GM12878 (cell line): ENCODE measurements around the gene ARPC1A. TPM values are rescaled to one million over a fixed set of nuclear protein-coding genes. Genes with fewer than 3 reads are reported as not detected.
"Not testable (repeated sequence)": the region's sequence is repeated elsewhere in the genome, so short reads cannot be mapped to it uniquely, and the experiment has no call there.

Experiments used
- ATAC-seq: fragments of 200-7000 bp; cut with Tn5 transposase; 3 replicates; pipeline ENCODE4 v1.9.1; 2020; ENCODE audit warnings: mild to moderate bottlenecking, moderate library complexity
- BruUV-seq: library from RNA; stranded (reverse); fragments of 400-500 nt; replicated peaks from 2 replicates; lab custom pipeline; 2021; lab: Mats Ljungman, UMichigan
- CTCF ChIA-PET: fragments of 300-600 bp; sonication (Branson Sonifier 250); formaldehyde crosslinking; extraction: SDS; loops from one replicate; lab custom pipeline; 2021; ENCODE audit warnings: inconsistent platforms; lab: Yijun Ruan, JAX
- POLR2A ChIA-PET: fragments of 350-600 bp; formaldehyde crosslinking; extraction: SDS; loops from one replicate; lab custom pipeline; 2021; ENCODE audit warnings: inconsistent platforms; lab: Charles Lee
- RAD21 ChIA-PET: fragments of 300-600 bp; sonication (Branson Sonifier 250); formaldehyde crosslinking; loops from one replicate; lab custom pipeline; 2023; ENCODE audit warnings: antibody characterized with exemption; ENCODE audit not compliant: unreplicated experiment; lab: Charles Lee
- SMC1A ChIA-PET: fragments of 300-600 bp; sonication (Branson Sonifier 250); formaldehyde crosslinking; loops from one replicate; lab custom pipeline; 2023; ENCODE audit not compliant: unreplicated experiment, uncharacterized antibody; lab: Charles Lee
- DNase-seq: peaks from one replicate; pipeline ENCODE4 v3.0.0-alpha.2; 2011; ENCODE audit warnings: low read depth, low spot score
- FAIRE-seq: peaks from 3 replicates; lab custom pipeline; 2011; peaks lifted over from hg19 to GRCh38; lab: Jason Lieb, UNC
- H2AFZ ChIP-seq: 2 replicates; pipeline ENCODE4 v1.6.0; 2011; ENCODE audit warnings: low read depth, low read length, control low read depth; ENCODE audit not compliant: control insufficient read depth
- H3K27ac ChIP-seq: 2 replicates; pipeline ENCODE4 v1.5.1; 2011; ENCODE audit warnings: control low read depth; ENCODE audit not compliant: control insufficient read depth, insufficient read depth
- H3K27me3 ChIP-seq, 2 experiments: replicated peaks in 1 of 2; 2 replicates each; pipeline versions ENCODE4 v1.6.0 to v1.6.1; 2011; ENCODE audit warnings: low read length in 1 of 2; ENCODE audit not compliant: control insufficient read depth in 2 of 2, insufficient read depth in 2 of 2
- H3K36me3 ChIP-seq, 2 experiments: 2 replicates each; pipeline ENCODE4 v1.5.1; 2011; ENCODE audit warnings: low read length in 1 of 2; ENCODE audit not compliant: control insufficient read depth in 2 of 2, insufficient read depth in 2 of 2
- H3K4me1 ChIP-seq: 2 replicates; pipeline ENCODE4 v1.6.1; 2011; ENCODE audit warnings: mild to moderate bottlenecking, low read length, moderate library complexity, mixed read lengths; ENCODE audit not compliant: control insufficient read depth, insufficient read depth
- H3K4me2 ChIP-seq: 2 replicates; pipeline ENCODE4 v1.6.0; 2011; ENCODE audit warnings: control low read depth; ENCODE audit not compliant: control insufficient read depth, insufficient read depth
- H3K4me3 ChIP-seq: fragments of 200-600 bp; sonication (generic); 2 replicates; pipeline ENCODE4 v1.5.1; 2016
- H3K79me2 ChIP-seq: 2 replicates; pipeline ENCODE4 v1.6.0; 2011; ENCODE audit warnings: low read length; ENCODE audit not compliant: control insufficient read depth, insufficient read depth
- H3K9ac ChIP-seq: 2 replicates; pipeline ENCODE4 v1.8.0; 2011; ENCODE audit warnings: low read length, control low read depth, mixed read lengths; ENCODE audit not compliant: control insufficient read depth, insufficient read depth
- H3K9me3 ChIP-seq: replicated peaks from 3 replicates; pipeline ENCODE4 v1.5.1; 2011; ENCODE audit warnings: mild to moderate bottlenecking, low read length; ENCODE audit not compliant: control insufficient read depth, insufficient read depth
- H4K20me1 ChIP-seq: 2 replicates; pipeline ENCODE4 v1.6.0; 2011; ENCODE audit not compliant: control insufficient read depth, insufficient read depth
- CTCF ChIP-seq, 3 experiments: IDR thresholded peaks in 2 of 3; conservative IDR thresholded peaks in 1 of 3; 2 replicates each; pipeline ENCODE4 v1.5.1; 2011; ENCODE audit warnings: low read depth in 3 of 3, low read length in 3 of 3, mild to moderate bottlenecking in 3 of 3, control low read depth in 2 of 3, moderate library complexity in 2 of 3, inconsistent platforms in 1 of 3, mixed read lengths in 1 of 3; ENCODE audit not compliant: control insufficient read depth in 2 of 3, insufficient read depth in 1 of 3; ENCODE audit errors: extremely low read depth in 1 of 3
- EED ChIP-seq: sonication (generic); IDR thresholded peaks from 2 replicates; pipeline ENCODE4 v1.6.1; 2016; ENCODE audit warnings: antibody characterized with exemption, low read depth
- JUND ChIP-seq: IDR thresholded peaks from 2 replicates; pipeline ENCODE4 v1.6.1; 2012; ENCODE audit warnings: low read depth, mild to moderate bottlenecking, low read length, improper control_type of control experiment, moderate library complexity
- NR2C1 ChIP-seq: fragments of 450-650 bp; IDR thresholded peaks from 2 replicates; pipeline ENCODE4 v1.6.1; 2017; ENCODE audit warnings: antibody characterized with exemption, mild to moderate bottlenecking, moderate library complexity
- SMC3 ChIP-seq: IDR thresholded peaks from 2 replicates; pipeline ENCODE4 v1.6.1; 2011; ENCODE audit warnings: low read length, improper control_type of control experiment, borderline replicate concordance
- SUPT20H ChIP-seq: IDR thresholded peaks from 2 replicates; pipeline ENCODE4 v1.6.1; 2011; ENCODE audit warnings: low read depth, mild to moderate bottlenecking, low read length, moderate library complexity, borderline replicate concordance; ENCODE audit not compliant: control insufficient read depth
- YY1 ChIP-seq: IDR thresholded peaks from 2 replicates; pipeline ENCODE4 v1.6.1; 2011; ENCODE audit warnings: low read depth, mild to moderate bottlenecking, low read length
- ZNF274 ChIP-seq: IDR thresholded peaks from one replicate; pipeline ENCODE4 v1.8.0; 2011; ENCODE audit not compliant: insufficient read length, insufficient read depth
- ZNF622 ChIP-seq: fragments of 450-650 bp; IDR thresholded peaks from 2 replicates; pipeline ENCODE4 v1.6.1; 2017; ENCODE audit warnings: mild to moderate bottlenecking, inconsistent platforms
- WGBS: methylation state at CpG from one replicate; pipeline ENCODE4 v1.1.6; 2016; ENCODE audit warnings: low lambda C conversion rate; ENCODE audit not compliant: insufficient replicate concordance, insufficient coverage; ENCODE audit errors: missing lambda C conversion rate; 5-methylcytosine and 5-hydroxymethylcytosine counted together
- in situ Hi-C: fragments of 300-500 bp; cut with MboI; formaldehyde crosslinking; loops from 9 replicates; pipeline ENCODE4 v1.14.3; 2018; ENCODE audit warnings: mixed read lengths
- intact Hi-C: fragments of 100-400 bp; cut with micrococcal nuclease; formaldehyde crosslinking; loops from one replicate; pipeline ENCODE4 v1.14.2; 2022; ENCODE audit not compliant: unreplicated experiment
- polyA plus RNA-seq, 11 experiments: library from polyadenylated mRNA; depleted of rRNA in 4 of 11; unstranded in 6 of 11; stranded (reverse) in 5 of 11; fragments of >200 nt; fragmentation: Nextera tagmentation in 4 of 11; fragmentation: Illumina TruSeq in 1 of 11; extraction: Ambion mirVana in 4 of 11; extraction: Trizol in 1 of 11; gene quantifications; 1 replicate in 1 of 11; 2 replicates in 10 of 11; pipeline versions ENCODE4 v1.2.1 to v1.2.3, GENCODE V29; 2011 to 2016; ENCODE audit warnings: inconsistent platforms in 2 of 11, missing spikeins in 2 of 11, low read depth in 1 of 11
- total RNA-seq, 4 experiments: library from RNA; depleted of rRNA in 3 of 4; stranded (reverse); fragments of >200 nt in 3 of 4; fragmentation: Illumina TruSeq in 1 of 4; extraction: Trizol in 1 of 4; gene quantifications; 2 replicates each; pipeline versions ENCODE4 v1.2.1 to v1.2.3, GENCODE V29; 2013 to 2021
- TF ChIP-seq, protein P1 (sequence below): fragments of 450-650 bp; IDR thresholded peaks from 2 replicates; pipeline ENCODE4 v1.6.1; 2016; ENCODE audit warnings: mild to moderate bottlenecking

Gene ARPC1A
- total and polyA plus RNA-seq, 10 of the 15 experiments (the other 5 are each of a cell fraction or from before 2014, with no cell fraction given): 42.3 to 152 (median 72.1) TPM

DNA sequence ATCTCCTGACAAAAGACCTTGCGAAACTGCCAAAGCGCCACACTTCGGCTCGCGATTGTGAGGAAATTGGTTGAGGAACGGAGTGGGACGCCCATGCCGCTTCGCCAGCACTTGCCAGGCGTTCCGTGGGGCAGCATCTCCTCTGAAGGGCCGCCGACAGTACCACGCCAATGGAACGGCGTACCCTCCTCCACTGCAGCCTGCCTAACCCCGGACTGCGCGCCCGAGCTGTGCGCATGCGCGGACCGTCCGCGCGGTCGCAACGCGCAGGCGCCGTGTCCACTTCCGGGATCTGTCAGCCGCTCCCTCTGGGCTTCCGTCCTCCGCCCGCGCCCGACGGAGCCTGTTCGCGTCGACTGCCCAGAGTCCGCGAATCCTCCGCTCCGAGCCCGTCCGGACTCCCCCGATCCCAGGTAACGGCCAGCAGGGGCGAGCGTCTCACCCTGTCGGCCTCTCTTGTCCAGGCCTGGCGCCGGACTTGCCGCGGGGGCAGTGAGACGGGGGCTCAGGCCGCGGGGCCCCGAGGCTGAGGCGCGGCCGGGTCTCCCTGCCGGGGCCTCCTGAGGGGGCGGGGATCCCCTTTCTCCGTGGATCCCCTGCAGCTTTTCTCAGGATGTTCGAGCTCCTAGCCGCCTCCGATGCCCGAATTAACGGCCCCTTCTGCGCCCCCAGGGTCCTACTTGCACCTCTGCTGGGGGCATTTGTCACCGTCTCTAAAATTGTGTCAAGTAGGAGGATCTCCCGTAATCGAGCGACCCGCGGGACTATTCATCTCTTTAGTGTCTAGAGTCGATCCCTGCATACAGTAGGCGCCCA is at the start of gene ARPC1A (continued):
- TF ChIP-seq, protein P1, sequence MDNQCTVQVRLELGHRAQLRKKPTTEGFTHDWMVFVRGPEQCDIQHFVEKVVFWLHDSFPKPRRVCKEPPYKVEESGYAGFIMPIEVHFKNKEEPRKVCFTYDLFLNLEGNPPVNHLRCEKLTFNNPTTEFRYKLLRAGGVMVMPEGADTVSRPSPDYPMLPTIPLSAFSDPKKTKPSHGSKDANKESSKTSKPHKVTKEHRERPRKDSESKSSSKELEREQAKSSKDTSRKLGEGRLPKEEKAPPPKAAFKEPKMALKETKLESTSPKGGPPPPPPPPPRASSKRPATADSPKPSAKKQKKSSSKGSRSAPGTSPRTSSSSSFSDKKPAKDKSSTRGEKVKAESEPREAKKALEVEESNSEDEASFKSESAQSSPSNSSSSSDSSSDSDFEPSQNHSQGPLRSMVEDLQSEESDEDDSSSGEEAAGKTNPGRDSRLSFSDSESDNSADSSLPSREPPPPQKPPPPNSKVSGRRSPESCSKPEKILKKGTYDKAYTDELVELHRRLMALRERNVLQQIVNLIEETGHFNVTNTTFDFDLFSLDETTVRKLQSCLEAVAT: no peak
- TF ChIP-seq EED: no peak
- no peak for TF ChIP-seq SMC3
- TF ChIP-seq JUND: no peak
- no peak for TF ChIP-seq ZNF274
- TF ChIP-seq ZNF622: no peak
- TF ChIP-seq NR2C1: no peak
- no peak for TF ChIP-seq SUPT20H

GRCh38 chr7:99278180-99278579 is 47.5 kb upstream of the ARPC1A start:
- FAIRE-seq: no peak
- RAD21 ChIA-PET: no interaction called here
- no peaks in the 10 kb centered on the region; a peak in 1 of 4 replicates for H3K27me3 ChIP-seq
- no peaks in the 10 kb centered on the region for H3K9me3 ChIP-seq
- no peak overlapping the region for H3K4me3 ChIP-seq
- in situ Hi-C loops (no loop called here), intact Hi-C loops (no loop called here)
- POLR2A ChIA-PET: no interaction called here
- CTCF ChIA-PET: no interaction called here
- H3K4me1 ChIP-seq: peaks cover 6% of the 10 kb centered on the region
- H2AFZ ChIP-seq: no peak overlapping the region
- TF ChIP-seq YY1: no peak
- peak in 1 of 3 experiments; percentile 13; a peak in 1 of 6 replicates for TF ChIP-seq CTCF (IDR thresholded peaks at IDR 0.05 in 2 of 3, conservative IDR thresholded peaks at IDR 0.05 in 1 of 3; ENCODE audit: control insufficient read depth in 2 of 3, extremely low read depth in 1 of 3, insufficient read depth in 1 of 3, low read depth in 3 of 3, low read length in 3 of 3)
- no peaks in the 10 kb centered on the region for H3K79me2 ChIP-seq
- 43% methylated on average over 5 of the region's 5 CpGs for WGBS
- SMC1A ChIA-PET: no interaction called here
- no peak overlapping the region for H3K9ac ChIP-seq
- no TSS peak for BruUV-seq
- no peak overlapping the region for H3K27ac ChIP-seq
- H3K36me3 ChIP-seq: no peaks in the 10 kb centered on the region
- H4K20me1 ChIP-seq: no peaks in the 10 kb centered on the region
- H3K4me2 ChIP-seq: no peak overlapping the region
- peak; percentile 45; the same call in 1 of the 3 replicates for ATAC-seq
- no peak for DNase-seq

GRCh38 chr7:99284165-99284564 is 41.5 kb upstream of the ARPC1A start:
- SMC1A ChIA-PET, FAIRE-seq, H2AFZ ChIP-seq, RAD21 ChIA-PET, DNase-seq, H3K9ac ChIP-seq, H3K27me3 ChIP-seq, H4K20me1 ChIP-seq, H3K9me3 ChIP-seq, ATAC-seq, H3K4me2 ChIP-seq, BruUV-seq, H3K4me1 ChIP-seq, H3K36me3 ChIP-seq, H3K79me2 ChIP-seq, in situ Hi-C loops, intact Hi-C loops, H3K27ac ChIP-seq, H3K4me3 ChIP-seq: not testable (repeated sequence)
- POLR2A ChIA-PET: interaction anchor here (0.8 kb wide), 1 partner anchor 47 kb away, joined by 3 read pairs; no protein-coding TSS in a partner anchor
- CTCF ChIA-PET: interaction anchor here (1.2 kb wide), 1 partner anchor 67 kb away, joined by 4 read pairs; no protein-coding TSS in a partner anchor
- WGBS: 78% methylated on average over 4 of the region's 4 CpGs
